A673 (cell line): ENCODE results near the gene WFDC1.

Experiments
- CTCF ChIP-seq: fragments of 300-800, 200-600 bp; sonication (generic); conservative IDR thresholded peaks from 2 replicates; pipeline ENCODE4 v1.5.1; 2017; ENCODE audit warnings: low read depth, mild to moderate bottlenecking, antibody characterized with exemption, low read length, moderate library complexity, mixed read lengths
- EZH2 ChIP-seq: fragments of 200-600 bp; sonication (generic); IDR thresholded peaks from 2 replicates; pipeline ENCODE4 v1.6.1; 2017; ENCODE audit warnings: borderline replicate concordance, low read depth, mild to moderate bottlenecking, mixed read lengths, antibody characterized with exemption, low read length; ENCODE audit not compliant: poor library complexity, severe bottlenecking

GRCh38 chr16:84322749-84323148, 28.1 kb downstream of the WFDC1 start:
- TF ChIP-seq CTCF (no peak), EZH2 (no peak)
